Measurements from ENCODE around the gene SAG. TPM values are rescaled to one million over a fixed set of nuclear protein-coding genes. Genes with fewer than 3 reads are reported as not detected.

Gene SAG
- total and polyA plus RNA-seq, 10 of the 15 experiments (the other 5 are each of a cell fraction or from before 2014, with no cell fraction given): 0.06 to 0.47 TPM; not detected in 8

DNA sequence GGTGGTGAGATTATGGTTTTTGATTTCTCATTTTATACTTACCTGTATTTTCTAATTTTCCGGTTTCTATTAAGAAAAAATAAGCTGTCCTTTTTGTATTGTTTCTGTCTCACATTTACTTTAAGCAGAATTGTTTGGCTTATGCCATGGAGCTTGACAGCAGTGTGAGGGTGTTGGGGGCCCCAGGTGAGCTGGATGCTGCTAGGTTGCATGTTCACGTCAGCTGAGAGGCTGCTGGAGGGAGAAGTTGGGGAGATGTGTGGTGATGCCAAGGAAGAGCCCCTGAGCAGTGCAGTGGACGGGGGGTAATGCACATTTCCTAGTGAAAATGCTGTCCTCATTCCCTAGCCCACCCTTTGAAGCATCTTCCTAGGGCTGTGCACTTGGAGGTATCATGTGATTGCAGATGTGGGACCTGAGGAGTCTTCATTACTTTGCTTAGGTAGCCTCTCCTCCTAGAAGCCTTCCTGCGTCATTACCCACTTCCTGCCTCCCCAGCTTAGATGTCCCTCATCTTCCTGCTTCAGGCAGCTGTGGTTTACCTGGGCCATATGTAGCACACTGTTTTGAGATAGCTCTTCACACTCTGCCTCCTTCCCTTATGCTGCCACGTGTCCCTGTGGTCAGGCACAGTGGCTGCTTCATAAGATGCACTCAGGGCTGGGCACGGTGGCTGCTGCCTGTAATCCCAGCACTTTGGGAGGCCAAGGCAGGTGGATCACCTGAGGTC lies 39.9 kb upstream of the SAG start (continued):
- peak; percentile 47 for TF ChIP-seq USF1 (IDR thresholded peaks at IDR 0.05; ENCODE audit: borderline replicate concordance, extremely low read length, insufficient read depth, low read depth, low read length)
- TF ChIP-seq MEF2A (IDR thresholded peaks at IDR 0.05; ENCODE audit: insufficient read depth, low read depth, low read length): no peak
- TF ChIP-seq SPI1 (IDR thresholded peaks at IDR 0.05; ENCODE audit: borderline replicate concordance, insufficient read depth, low read depth, low read length): 0 out of 2 replicates have a peak, but pooled peaks have one; percentile 9
- TF ChIP-seq ZBTB11 (CRISPR knock-in tag; IDR thresholded peaks at IDR 0.05): peak; percentile 68; the same call in 1 of the 2 replicates
- peak; percentile 24 to 39; a peak in 1 of 4 replicates for TF ChIP-seq IKZF2 (IDR thresholded peaks at IDR 0.05)
- 0 out of 4 replicates have a peak, but pooled peaks of 1 of the 2 experiments have one; percentile 12 for TF ChIP-seq EP300 (IDR thresholded peaks at IDR 0.05; ENCODE audit: borderline replicate concordance in 1 of 2, control insufficient read depth in 1 of 2, low read depth in 2 of 2, low read length in 2 of 2)
- peak; percentile 69 for TF ChIP-seq CREM (IDR thresholded peaks at IDR 0.05; ENCODE audit: low read depth)
- TF ChIP-seq EED (IDR thresholded peaks at IDR 0.05; ENCODE audit: low read depth): peak; percentile 66
